IPS-15b (cell line): ENCODE data around the gene RIMS1.

Experiments
- H3K27me3 ChIP-seq: one replicate; pipeline ENCODE4 v1.6.1; 2013; ENCODE audit warnings: low read length; ENCODE audit not compliant: control insufficient read depth, insufficient read depth
- H3K36me3 ChIP-seq: one replicate; pipeline ENCODE4 v1.6.1; 2013; ENCODE audit warnings: low read length; ENCODE audit not compliant: control insufficient read depth, insufficient read depth
- H3K4me1 ChIP-seq: one replicate; pipeline ENCODE4 v1.6.1; 2013; ENCODE audit warnings: mild to moderate bottlenecking, low read length; ENCODE audit not compliant: control insufficient read depth, insufficient read depth
- H3K4me3 ChIP-seq: one replicate; pipeline ENCODE4 v1.5.1; 2013; ENCODE audit warnings: low read depth, low read length
- H3K9ac ChIP-seq: one replicate; pipeline ENCODE4 v1.6.1; 2013; ENCODE audit warnings: low read depth, mild to moderate bottlenecking, low read length
- H3K9me3 ChIP-seq: one replicate; pipeline ENCODE4 v1.6.1; 2013; ENCODE audit warnings: mild to moderate bottlenecking, low read length; ENCODE audit not compliant: control insufficient read depth, insufficient read depth

The RIMS1 gene

DNA sequence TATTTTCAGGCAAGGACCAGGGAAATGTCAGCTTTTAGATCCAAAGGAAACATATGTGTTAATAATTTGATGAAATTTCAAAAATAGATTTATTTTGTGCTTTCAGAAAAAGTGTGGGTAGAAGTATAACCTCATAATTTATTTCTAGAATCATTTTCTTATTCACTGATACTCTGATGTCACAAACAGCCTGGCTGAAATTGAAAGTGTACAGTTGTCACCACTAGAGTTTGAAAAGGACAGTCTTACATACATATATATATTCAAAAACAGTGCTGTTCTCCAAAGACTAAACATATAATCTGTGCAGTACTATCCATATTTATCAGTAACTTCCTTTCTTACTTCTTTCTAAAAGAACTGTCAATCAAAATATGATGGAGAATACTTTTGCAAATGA lies 481.1 kb downstream of the RIMS1 start:
- no peak overlapping the region for H3K9ac ChIP-seq
- no peaks in the 10 kb centered on the region for H3K36me3 ChIP-seq
- no peaks in the 10 kb centered on the region for H3K9me3 ChIP-seq
- no peaks in the 10 kb centered on the region for H3K4me1 ChIP-seq
- no peak overlapping the region for H3K4me3 ChIP-seq
- no peaks in the 10 kb centered on the region for H3K27me3 ChIP-seq

DNA sequence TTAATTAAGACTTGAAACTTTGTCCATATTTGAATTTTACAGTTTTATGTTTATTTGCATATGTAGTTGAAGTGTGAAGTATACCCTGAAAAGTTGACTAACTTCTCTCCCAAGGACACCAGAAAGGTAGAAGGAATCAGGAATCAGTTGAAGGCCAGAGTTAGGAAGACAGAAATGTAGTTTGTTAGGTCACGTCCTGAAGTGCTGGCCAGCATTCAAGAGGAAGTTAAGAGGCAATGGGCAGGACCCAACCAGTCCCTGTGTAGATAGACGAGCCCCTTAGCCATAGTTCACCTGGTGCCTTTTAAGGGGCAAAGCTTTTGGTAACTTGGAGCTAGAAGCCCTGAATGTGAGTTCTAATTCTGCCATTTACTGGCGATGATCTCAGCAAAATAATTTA lies 485.1 kb downstream of the RIMS1 start:
- Histone ChIP-seq H3K4me3 (no peak overlapping the region), H3K9me3 (no peaks in the 10 kb centered on the region), H3K4me1 (peaks cover 4% of the 10 kb centered on the region), H3K36me3 (no peaks in the 10 kb centered on the region), H3K27me3 (no peaks in the 10 kb centered on the region), H3K9ac (no peak overlapping the region)

DNA sequence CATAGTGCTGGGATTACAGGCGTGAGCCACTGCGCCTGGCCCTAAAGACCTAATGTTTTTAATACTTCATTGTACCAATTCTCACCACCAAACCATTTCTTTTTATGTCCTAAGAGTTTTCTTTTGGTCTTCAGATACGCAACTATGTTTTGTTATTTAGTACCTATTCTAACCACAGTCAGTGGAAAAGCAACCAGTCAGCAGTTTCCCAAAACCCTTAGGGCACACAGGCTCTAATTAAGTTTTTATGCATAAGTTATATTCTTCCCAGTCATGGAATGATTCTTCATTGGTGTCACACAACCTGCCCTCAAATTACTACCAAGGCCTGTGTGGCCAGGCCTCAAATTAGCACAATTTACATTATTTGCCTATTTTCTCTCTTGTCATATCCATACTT lies 487.8 kb downstream of the RIMS1 start:
- Histone ChIP-seq H3K36me3 (no peaks in the 10 kb centered on the region), H3K27me3 (no peaks in the 10 kb centered on the region), H3K4me1 (peaks cover 4% of the 10 kb centered on the region), H3K9me3 (no peaks in the 10 kb centered on the region), H3K9ac (no peak overlapping the region), H3K4me3 (no peak overlapping the region)

DNA sequence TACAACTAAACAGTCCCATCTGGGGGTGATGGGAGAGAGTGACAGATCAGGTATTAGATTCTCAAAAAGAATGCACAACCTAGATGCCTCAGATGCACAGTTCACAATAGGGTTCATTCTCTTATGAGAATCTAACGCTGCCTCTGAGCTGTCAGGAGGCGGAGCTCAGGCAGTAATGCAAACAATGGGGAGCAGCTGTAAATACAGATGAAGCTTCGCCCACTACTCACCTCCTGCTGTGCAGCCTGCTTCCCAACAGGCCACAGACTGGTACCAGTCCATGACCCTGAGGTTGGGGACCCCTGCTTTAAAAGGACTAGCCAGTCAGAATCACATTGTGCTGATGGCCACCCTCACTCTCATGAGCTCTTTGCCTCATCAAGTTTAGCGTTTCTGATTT lies 488.5 kb downstream of the RIMS1 start:
- Histone ChIP-seq H3K9me3 (no peaks in the 10 kb centered on the region), H3K4me1 (peaks cover 4% of the 10 kb centered on the region), H3K4me3 (no peak overlapping the region), H3K27me3 (no peaks in the 10 kb centered on the region), H3K9ac (no peak overlapping the region), H3K36me3 (no peaks in the 10 kb centered on the region)

DNA sequence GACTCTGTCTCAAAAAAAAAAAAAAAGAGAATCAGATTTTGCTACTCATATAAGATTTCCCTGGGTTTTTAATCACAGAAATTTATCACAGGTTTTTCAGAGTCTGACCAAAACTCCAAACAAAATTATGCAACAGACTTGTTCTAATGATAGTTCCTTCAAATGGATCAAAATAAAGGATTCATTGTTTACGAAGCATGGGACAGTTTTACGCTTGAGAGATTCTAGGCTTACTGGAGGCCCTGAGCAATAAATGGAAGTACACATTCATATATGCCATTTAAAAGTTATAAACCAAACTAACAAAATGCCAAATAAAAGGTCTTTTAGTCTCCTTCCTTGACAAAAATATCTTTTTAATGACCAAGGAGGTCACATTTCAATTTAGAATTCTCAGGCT lies 490.4 kb downstream of the RIMS1 start:
- Histone ChIP-seq H3K4me3 (no peak overlapping the region), H3K36me3 (no peaks in the 10 kb centered on the region), H3K27me3 (no peaks in the 10 kb centered on the region), H3K9ac (no peak overlapping the region), H3K9me3 (no peaks in the 10 kb centered on the region), H3K4me1 (peaks cover 4% of the 10 kb centered on the region)

DNA sequence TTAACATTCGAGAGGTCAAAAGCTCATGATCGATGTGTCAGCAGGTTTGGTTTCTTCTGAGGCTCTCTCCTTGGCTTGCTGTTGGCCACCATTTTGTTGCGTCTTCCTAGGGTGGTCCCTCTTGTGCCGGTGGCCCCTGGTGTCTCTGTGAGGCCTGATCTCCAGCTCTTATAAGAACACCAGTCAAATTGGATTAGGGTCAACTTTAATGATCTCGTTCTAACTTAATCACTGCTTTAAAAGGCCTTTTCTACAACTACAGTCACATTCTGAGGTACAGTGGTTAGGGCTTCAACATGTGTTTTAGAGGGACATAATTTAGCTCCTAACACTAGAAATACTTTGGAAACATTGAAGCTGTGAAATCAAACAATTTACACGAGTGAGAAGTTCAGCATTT lies 494.7 kb downstream of the RIMS1 start:
- no peaks in the 10 kb centered on the region for H3K4me1 ChIP-seq
- no peaks in the 10 kb centered on the region for H3K36me3 ChIP-seq
- no peaks in the 10 kb centered on the region for H3K27me3 ChIP-seq

DNA sequence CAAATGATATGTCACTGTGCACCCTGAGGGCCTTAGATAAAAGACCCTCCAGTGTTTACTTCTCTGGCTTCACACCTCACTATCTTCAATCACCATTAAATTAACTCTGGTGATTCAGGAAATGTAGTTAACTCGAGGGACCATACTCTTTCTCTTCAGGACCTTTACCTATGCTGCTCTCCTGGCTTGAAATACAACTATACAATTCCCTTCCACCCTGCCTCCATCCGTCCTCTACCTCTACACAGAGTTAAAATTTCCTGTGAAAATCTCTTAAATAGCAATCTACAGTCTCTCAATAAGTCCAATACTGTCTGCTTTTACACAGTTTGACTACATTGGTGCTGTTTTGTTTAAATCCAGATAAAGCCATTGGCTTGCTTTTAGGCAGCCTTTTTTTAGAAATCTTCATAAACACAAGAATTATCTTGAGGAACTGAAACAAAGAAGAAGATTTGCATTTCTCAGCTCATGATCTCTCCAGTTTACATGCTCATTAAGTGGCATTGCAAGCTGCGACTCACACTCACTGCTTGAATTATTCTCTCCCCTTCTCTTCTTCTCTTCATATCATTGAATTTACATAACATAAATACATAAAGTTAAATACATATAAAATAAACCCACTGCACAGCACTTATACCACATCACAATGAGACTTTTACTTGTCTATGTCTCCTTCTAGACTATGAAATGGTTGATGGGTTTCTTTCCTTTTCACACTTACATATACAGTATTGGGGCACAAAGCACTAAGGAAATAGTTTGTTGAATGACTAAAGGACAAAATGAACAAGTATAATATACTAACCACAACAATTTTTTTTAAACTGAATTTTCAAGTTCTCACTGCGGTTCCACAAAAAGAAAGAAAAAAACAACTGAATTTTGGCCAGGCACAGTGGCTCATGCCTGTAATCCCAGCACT lies 496.5 kb downstream of the RIMS1 start:
- H3K27me3 ChIP-seq: no peaks in the 10 kb centered on the region
- no peaks in the 10 kb centered on the region for H3K36me3 ChIP-seq
- no peaks in the 10 kb centered on the region for H3K4me1 ChIP-seq
- no peak overlapping the region for H3K4me3 ChIP-seq
- H3K9ac ChIP-seq: no peak overlapping the region
- no peaks in the 10 kb centered on the region for H3K9me3 ChIP-seq

More for the DNA sequence above, 494.7 kb downstream of the RIMS1 start:
- no peaks in the 10 kb centered on the region for H3K9me3 ChIP-seq
- no peak overlapping the region for H3K9ac ChIP-seq
- no peak overlapping the region for H3K4me3 ChIP-seq

DNA sequence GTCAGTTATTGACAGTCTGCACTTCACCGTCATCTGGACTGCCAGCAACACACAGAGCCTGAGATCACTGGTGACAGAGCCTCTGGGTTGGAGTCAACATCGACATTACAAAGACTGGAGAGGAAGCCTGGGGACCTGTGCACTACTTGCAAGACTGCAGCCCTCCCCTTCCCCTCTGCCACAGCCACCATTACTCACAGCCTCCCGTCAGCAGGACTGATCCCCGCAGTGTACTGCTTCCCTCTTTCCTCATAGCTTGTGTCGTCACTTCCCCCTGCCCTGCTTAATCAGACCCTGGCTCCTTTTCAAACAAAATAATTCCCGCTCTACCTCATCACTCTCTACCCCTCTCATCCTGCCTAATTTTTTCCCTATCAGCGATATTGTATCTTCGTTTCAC lies 500.0 kb downstream of the RIMS1 start:
- Histone ChIP-seq H3K4me3 (no peak overlapping the region), H3K4me1 (no peaks in the 10 kb centered on the region), H3K9me3 (no peaks in the 10 kb centered on the region), H3K36me3 (no peaks in the 10 kb centered on the region), H3K27me3 (no peaks in the 10 kb centered on the region), H3K9ac (no peak overlapping the region)

- H3K9ac ChIP-seq: no peak overlapping the region
- no peaks in the 10 kb centered on the region for H3K9me3 ChIP-seq
- H3K4me1 ChIP-seq: no peaks in the 10 kb centered on the region
- H3K36me3 ChIP-seq: no peaks in the 10 kb centered on the region
- H3K4me3 ChIP-seq: no peak overlapping the region
- H3K27me3 ChIP-seq: no peaks in the 10 kb centered on the region
Observed at GRCh38 chr6:72389698-72390097, 503.3 kb downstream of the RIMS1 start.

- H3K36me3 ChIP-seq: no peaks in the 10 kb centered on the region
Observed at GRCh38 chr6:72390548-72390947, 504.2 kb downstream of the RIMS1 start.

DNA sequence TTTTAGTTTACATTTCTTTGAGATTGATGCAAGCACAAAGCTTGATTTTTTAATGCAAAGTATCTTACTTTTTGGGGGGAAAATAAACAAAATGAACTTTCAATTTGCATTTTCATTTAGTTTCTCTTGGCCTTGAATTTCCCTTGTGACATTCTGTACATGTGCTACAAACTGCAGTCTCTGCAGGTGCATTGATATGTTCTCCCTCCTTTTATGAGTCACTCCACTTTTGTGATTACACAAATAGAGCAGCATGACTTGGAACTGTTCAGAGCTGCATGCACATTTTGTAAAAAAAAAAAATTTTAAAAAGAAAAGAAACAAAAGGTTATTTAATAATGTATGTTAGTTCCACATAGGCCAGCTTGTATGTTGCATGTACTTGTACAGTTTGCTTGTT lies 515.5 kb downstream of the RIMS1 start:
- no peaks in the 10 kb centered on the region for H3K27me3 ChIP-seq
- no peak overlapping the region for H3K9ac ChIP-seq
- no peaks in the 10 kb centered on the region for H3K4me1 ChIP-seq
- H3K4me3 ChIP-seq: no peak overlapping the region
- no peaks in the 10 kb centered on the region for H3K9me3 ChIP-seq
- no peaks in the 10 kb centered on the region for H3K36me3 ChIP-seq

More at GRCh38 chr6:72390548-72390947, 504.2 kb downstream of the RIMS1 start:
- H3K4me3 ChIP-seq: no peak overlapping the region
- no peaks in the 10 kb centered on the region for H3K27me3 ChIP-seq
- H3K9ac ChIP-seq: no peak overlapping the region
- no peaks in the 10 kb centered on the region for H3K4me1 ChIP-seq
- H3K9me3 ChIP-seq: no peaks in the 10 kb centered on the region

DNA sequence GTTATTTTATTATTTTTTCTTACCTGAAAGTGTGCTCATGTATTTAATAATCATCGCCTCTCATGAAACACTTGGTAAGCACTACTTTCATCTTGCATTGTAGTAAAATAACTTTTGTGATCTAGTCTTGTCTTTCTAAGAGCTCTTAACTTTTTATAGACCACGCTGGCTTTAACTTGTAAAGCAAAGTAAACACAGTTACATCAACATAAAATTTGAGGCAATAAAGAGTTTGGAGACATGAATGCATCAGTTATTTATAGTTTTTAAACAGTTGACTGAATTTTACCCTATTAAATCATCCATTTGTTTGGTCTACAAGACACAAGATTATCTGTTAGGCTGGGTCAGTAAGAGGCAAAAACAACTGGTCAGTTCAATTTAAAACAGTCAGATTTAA lies 517.1 kb downstream of the RIMS1 start:
- no peaks in the 10 kb centered on the region for H3K36me3 ChIP-seq
- no peaks in the 10 kb centered on the region for H3K9me3 ChIP-seq
- no peaks in the 10 kb centered on the region for H3K27me3 ChIP-seq
- no peak overlapping the region for H3K4me3 ChIP-seq
- no peaks in the 10 kb centered on the region for H3K4me1 ChIP-seq
- H3K9ac ChIP-seq: no peak overlapping the region
